Fibroblast of upper back skin (primary cell): ENCODE data around the gene ATP2B1.

Source experiments
- DNase-seq: peaks from one replicate; pipeline ENCODE4 v3.0.0-alpha.2; 2013

Gene ATP2B1

DNA sequence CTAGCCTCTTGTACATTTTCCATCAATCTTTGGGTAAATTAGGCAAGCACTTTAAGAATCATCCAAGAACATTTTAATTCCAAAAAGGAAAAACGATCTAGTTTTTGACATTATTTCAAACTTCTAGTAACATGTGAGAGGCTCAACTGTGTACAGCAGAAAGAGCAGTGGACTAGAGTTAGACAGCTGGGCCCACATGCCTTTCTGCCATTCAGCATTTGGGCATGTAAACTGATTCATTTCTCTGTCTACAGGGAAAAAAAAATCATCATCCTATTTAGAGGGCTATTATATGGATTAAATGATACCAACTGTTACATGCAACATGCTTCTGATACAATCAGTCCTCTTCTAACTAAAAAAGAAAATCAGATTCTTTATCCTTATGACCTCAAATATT, 17.7 kb downstream of the ATP2B1 start:
- peak; percentile 33 for DNase-seq

DNA sequence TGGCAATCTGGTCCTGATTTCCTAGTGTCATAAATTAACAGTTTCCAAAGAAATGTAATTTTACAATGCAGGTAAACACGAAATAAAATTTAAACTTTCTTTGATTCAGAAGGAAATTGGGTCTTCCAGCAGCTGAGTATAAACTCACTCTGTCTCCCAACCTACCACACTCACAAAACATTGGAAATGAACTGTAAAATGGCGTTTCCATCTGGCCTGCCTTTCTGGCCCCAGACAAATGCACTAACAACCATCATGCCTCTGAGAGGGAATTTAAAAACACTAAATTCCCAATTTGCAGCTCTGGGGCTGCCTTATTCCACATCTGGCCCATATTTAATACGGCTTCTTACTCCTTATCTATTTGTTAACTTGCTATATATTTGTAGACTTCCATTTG, 19.3 kb downstream of the ATP2B1 start:
- no peak for DNase-seq

DNA sequence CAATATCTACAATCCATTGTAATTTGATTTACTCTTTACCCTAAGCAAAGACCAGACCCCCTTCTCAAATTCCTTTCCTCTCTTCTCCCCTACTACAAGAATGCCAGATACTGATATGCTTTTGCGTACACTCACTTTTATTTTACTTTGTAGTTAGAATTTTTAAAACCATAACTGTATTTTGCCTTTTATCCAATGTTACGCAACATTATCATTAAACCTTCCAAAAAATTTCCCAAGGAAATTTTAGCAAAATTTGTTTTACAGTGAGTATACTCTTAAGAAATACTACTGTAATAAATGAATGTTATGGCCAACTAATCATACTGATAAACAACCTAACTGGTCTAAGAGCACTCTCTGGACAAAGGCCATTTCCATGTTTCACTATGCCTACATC, 22.3 kb downstream of the ATP2B1 start:
- no peak for DNase-seq

DNA sequence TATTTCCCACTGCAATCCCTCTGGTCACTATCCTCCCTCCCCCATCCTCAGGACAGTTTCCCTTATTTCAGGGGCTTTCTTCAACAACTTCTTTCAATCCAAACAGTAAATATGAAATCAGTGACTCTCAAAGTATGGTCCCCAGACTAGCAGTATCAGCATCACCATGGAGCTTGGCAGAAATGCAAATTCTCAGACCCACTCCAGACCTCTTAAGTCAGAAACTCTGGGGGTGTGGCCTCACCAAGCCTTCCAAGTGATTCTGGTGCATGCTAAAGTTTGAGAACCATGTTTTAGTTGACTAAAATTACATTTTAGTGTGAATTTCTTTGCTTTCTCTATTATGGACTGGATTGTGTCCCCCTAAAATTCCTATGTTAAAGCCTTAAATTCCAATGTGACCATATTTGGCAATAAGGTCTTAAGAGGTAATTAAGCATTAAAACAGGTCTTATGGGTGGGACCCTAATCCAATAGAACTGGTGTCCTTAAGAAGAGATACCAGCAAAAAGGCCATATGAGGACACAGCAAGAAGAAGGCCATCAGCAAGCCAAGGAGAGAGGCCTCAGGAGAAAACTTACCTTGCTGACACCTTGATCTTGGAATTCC, 23.2 kb downstream of the ATP2B1 start:
- DNase-seq: no peak

DNA sequence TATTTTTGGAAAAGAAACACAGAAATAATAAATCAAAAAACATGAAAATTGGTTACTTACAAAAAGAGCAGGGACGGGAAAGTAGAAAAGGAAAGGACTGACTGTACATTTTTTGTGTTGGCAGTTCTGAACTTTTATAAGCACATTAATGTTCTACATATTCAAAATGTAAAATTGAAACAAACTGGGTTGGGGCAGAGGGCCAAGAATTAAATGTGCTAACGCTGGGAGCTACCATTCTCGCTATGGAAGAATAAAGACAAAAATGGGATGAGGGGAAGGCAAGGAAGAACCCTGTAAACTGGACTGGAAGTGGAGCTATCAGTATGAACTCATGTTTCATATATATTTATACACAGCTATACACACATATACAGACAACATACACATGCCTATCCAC, 24.5 kb downstream of the ATP2B1 start:
- DNase-seq: no peak

DNA sequence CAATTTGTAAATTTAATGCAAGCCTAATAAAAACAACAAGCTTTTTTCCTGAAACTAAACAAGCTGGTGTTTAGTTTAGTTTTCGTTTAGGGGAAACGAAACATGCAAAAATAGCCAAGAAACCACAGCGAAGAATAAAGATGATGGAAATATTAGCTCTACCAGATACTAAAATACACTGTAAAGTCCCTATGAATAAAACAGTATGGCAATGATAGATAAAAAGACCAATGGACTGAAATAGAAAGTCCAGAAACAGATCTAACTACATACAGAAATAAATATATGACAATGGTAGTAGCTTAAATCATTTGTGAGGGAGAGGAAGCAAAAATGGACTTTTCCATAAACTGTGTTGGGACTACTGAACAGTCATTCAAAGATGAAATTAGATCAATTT, 26.4 kb downstream of the ATP2B1 start:
- no peak for DNase-seq

DNA sequence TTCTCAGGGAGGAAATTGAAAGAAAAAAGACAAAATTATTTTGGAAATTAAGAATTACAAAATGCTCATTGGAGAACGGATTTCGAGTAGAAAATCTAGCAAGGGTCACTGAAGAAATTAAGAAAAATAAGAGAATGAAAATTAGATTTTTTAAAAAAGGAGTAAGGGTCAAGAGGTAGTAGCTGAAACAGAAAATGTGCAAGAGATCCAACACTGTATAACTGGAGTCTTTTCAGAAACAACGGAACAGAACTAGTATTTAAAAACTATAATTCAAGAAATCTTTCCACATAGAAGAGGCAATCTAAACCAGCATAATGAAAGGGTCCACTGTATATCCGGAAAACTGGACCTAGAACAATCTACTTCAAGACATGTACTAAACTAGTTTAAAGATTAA, 28.2 kb downstream of the ATP2B1 start:
- no peak for DNase-seq

DNA sequence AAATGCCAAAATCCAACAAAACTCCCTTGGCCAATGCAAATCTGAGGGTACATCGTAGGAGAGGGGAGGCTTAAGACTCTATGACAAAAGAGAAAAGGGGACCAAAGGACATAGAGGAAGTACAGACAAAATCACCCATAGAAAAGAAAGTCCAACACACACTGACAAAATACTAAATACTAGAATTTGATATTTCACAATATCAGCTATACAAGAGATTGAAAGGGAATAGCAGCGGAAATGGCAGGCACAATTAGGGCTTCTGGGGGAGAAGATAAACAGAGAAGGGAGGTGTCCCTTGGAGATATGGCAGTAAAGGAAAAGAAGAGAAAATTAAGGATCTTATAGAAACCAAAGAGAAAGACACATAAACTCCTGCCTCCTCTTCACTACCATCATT, 29.0 kb downstream of the ATP2B1 start:
- DNase-seq: no peak

DNA sequence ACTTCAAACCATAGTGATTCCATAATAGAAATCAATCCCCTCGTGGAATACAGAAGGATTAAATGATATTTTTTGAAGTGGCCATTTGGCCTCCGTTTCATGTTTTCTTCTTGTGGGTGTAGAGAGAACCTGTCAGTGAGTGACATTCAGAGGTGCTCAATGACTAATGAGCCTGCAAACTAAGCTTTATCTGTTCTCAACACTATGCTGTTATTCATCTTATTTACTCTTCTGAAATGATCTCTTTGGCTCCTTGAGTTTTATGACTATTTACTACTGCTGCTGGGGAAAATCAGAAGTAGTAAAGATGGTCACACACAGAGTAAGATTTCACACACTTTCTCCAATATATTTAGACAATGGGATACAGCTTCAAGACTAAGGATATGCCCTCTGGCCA, 30.4 kb downstream of the ATP2B1 start:
- DNase-seq: no peak

DNA sequence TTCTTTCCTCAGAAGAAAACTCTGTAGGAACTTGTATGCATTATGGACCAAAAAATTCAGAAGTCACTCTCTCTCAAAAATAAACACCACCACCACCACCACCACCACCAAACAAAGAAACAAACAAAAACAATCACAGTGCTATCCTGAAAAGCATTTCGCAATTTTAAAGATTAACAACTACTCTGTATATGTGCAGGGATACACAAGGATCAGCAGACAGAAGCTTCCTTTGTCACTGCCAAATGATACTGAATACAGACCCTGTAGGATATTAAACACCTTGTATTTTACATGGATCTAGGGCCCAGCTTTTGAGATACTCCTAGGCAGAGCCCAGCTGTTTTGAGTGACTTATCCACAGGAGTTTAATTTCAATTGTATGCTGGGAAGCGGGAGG, 31.7 kb downstream of the ATP2B1 start:
- DNase-seq: no peak

DNA sequence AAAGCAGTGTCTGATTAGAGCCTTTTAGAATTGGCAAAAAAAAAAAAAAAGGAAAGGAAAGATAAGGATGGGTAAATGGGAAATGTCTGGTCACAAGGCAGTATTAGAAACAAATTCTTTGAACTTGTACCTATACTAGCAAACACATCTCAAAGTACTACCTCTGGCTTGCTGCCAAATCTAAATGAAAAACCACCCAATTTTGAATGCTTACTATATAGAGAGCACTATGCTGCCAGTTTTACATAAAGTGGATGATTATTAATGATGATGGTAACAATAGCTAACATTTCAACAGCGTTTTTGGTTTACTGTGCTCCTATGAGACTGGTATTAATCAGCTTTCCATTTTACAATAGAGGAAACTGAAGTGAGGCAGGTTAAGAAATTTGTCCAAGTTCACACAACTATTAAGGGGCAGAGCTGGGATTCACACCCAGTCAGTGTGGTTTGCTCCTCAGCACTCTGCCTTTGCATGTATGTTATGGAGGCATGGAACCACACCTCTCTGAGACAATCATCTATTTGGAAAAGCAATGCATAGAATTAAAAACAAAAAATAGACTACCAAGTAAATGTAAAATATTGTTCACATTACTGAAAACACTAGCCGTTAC, 34.2 kb downstream of the ATP2B1 start:
- DNase-seq: no peak

DNA sequence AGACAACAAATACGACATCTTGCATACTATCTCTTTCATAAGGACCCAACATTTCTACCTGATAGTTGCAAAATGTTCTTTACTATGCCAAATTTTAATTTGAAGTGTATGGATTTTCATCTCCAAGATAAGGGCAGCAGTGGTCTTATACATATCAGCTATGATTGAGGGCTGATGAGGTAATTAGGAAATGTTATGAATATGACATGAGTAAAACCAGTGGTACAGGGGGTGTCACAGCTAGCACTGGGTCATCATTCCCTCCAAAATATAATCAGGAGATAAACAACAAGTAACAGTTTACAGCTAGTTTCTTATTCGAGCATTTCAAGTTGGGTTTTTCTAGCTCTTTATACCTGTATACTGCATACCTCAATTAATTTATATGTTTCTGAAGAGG, 35.0 kb downstream of the ATP2B1 start:
- no peak for DNase-seq

DNA sequence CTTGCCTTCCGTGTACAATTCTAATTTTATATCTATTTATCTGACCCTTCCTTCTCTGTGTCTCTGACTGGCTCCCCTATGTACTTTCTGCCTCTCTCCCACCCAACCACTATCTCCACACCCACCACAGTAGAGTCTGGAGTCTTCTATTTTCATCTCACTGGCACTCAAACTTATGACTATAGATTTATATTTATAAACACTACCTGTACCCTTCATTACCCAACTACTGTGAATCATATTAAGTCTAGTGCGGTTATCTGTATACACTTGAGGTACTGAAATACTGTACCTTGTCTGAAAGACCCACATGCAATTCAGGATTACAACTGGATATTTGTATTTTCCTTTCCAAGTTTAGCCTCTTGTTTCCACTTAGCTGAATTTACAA, 36.1 kb downstream of the ATP2B1 start:
- no peak for DNase-seq

DNA sequence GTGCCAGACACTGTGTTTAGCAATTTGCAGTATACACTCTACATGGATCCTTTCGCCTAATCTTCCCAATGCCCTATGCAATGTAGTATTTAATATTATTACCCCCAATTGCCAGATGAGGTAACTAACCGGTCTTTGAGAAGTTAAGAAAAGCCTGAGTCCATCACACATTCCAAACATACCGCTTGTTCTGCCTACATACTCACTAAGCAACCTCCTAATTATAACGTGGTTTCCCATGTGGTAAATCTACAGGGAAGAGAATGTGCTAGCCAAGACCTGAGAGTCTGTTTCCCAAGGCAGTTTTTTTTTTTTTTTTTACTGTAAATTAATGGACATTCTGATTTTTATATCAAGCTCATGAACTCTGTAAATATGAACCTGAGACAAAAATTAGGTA, 37.2 kb downstream of the ATP2B1 start:
- peak; percentile 91 for DNase-seq

DNA sequence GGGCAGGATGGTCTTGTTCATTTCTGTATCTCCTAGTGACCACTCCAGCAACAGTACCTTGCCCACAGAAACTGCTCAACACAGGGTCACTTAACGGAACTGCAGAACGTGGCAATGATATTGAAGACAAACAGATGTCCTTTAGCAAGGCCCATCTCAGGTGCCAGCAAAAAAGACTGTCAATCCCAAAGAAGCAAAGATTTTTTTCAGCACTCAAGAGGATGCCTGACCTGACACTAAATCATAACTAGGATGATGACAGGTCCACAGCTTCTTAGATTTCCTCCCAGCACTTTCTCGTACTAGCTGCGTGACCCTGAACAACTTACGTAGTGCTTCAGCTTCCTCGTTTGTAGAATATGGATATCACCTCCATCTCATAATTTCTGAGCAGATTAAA, 39.4 kb downstream of the ATP2B1 start:
- no peak for DNase-seq

DNA sequence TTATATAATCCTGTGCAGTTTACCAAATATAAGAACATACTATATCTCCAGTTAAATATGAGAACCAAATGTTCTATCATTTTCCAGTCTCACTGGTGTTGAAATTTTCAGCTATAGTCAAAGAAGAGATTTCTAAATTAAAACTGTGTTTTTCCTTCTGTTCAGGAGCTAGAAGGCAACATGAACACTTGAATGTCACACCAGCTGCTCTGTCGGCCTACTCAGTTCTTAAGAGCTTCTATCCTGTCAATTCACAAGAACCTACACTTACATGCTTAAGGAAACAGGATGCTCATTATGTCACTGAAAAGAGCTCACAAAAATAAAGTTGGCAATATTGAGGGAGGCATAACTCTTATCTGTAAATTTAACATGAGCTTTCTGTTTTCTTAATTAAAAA, 43.1 kb downstream of the ATP2B1 start:
- DNase-seq: no peak

DNA sequence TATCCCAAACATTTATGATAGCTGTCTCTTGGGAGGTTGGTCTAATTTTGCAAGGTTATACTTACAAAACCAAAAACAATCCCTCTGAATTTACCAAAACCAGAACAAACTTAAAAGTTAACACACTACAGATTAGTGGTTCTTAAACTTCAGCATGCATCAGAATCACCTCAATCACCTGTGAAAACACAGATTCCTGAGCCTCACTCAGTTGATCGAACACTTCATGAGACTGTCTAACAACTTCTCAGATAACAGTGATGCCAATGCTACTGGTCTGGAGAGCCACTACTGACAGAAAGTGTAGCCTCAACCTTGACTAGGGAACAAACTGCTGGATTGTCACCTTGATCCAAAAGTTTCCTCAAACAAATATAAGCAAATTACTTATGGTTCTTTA, 44.2 kb downstream of the ATP2B1 start:
- no peak for DNase-seq

DNA sequence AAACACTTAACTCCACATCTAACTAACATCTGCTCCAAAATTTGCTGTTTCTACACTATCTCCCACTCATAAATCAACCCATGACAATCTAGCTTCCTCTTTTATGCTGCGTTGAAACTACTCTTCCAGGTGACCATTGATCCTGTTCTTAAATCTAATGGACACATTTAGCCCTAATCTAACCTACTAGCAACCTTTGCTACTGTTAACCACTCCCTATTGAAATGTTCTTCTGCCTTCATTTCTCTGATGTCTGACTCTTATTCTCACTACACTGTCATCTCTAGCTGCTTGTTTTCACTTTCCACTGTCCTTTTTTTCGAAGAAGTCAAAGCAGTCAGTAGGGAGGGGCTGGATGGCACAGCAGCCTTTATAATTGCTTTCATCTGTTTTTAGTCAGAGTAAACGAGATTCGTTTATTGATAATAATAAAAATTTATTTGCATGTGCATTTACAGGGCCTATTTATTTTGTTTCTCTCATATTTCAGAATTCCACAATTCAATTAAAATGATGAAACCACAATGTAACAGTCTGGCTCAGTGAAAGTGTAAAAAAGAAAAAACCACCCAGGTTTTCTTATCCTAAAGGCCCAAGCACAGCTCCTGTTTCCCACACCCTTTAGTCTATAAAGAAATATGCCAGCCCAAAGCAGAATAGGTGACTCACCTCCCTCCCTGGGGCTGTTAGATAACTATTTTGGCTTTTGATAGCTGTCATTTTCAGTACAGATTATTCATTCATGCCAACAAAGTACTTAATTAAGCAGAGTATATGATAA, 44.9 kb downstream of the ATP2B1 start:
- peak; percentile 51 for DNase-seq

DNA sequence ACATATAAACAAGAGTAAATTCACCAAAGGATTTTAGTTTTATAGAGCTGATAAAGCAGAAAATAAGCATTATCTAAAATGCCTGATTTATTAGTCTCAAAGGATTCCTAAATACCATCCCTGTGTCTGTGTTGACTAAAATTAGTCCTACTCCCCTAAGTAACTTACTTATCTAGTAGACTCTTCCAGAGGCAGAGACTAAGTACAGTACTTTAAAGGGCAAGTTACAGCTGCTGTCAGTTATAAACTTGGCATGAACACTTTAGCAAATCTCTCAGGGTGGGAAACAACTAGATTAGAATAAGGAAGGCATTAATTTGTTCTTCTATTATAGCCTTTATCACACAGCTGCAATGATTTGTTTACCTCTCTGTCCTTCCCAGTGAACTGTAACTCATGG, 46.0 kb downstream of the ATP2B1 start:
- DNase-seq: no peak

DNA sequence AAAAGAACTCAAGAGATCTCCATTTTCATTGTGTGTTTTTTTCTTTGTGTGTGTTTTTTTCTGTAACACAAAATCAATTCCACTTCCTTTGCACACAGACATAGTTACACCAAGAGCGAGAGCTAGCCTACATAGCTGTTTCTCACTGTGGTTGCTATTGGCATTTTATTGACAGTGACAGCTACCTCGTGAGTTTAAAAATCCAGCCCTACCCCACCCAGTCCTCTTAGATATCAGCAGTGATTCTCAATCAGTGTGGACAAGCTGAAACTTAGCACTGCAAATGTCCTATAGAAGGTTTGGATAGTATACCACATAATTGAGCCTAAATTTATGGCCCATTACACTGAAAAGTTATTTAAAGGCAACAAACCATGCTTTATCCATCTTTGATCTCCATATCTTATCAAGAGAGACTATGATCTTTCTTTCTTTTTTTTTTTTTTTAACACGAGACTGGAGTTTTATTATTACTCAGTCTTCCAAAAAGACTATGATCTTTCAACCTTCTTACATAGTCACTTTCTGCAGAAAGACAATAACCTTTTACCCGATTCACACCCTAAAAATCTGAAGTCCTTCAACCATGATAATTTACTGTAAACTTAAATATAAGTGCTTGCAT, 46.8 kb downstream of the ATP2B1 start:
- DNase-seq: no peak

DNA sequence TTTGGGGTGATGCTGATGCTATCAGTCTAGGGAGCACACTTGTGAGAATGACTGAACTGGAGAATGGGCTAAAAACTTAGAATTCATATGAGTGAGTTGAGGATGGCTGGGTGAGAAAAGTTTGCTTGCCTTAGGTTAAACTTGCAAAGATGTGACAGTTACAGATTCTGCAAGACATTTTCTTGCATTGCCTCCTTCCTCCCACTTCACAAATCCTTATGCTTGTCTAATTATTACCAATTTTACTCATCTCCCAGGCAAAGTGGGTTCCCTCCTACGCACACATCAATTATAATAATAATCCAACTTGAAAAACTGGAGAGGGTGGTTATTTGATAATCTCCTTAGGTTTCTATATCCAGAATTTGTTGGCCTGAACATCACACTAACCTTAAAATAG, 50.9 kb downstream of the ATP2B1 start:
- DNase-seq: no peak

DNA sequence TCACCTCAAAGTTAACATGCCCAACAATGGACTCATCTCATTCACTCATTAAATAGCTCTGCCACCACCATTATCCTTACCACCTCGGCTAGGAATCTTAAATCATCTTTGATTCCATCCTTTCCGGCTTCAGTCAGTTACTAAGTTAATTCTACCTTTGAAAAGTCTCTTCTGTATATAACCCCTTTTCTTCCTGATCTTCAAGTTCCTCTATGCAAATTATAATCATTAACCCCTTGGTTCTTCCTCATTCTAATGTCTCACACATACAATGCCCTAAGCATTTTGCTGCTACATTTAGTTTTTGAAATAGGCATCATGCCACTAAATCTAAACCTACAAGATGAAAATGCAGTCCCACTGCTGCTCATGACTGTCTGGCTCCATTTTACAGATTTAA, 51.6 kb downstream of the ATP2B1 start:
- DNase-seq: no peak

DNA sequence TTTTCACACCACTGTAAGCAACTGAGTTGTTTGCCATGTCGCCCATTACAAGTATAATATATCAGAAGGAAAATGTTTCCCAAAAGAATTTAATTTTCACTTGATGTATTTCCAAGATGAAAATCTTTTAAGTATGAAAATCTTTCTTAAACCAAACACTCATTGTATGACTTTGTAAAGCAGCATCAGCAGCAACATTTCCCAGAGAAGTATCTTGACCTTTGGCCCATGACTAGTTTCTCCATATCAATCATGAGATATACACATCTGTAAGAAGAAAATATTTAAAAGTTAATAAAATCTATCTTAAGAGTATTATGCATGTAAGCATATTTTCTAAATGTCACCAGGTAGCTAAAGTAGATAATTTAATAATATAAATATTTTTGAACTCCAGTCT, 52.8 kb downstream of the ATP2B1 start:
- no peak for DNase-seq

DNA sequence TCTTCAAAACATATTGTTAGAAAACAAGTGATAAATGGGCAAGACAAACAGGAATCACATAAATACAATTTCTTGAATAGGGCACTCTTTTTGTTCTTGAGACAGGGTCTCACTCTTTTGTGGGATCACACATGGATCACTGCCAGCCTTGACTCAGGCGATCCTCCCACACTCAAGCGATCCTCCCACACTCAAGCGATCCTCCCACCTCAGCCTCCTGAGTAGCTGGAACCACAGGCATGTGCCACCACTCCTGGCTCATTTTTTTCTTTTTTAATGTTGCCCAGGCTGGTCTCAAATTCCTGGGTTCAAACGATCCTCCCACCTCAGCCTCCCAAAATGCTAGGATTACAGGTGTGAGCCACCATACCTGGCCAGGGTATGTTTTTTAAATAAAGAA, 57.4 kb downstream of the ATP2B1 start:
- no peak for DNase-seq
